ENCODE measurements around the gene GAB1.

The GAB1 gene

DNA sequence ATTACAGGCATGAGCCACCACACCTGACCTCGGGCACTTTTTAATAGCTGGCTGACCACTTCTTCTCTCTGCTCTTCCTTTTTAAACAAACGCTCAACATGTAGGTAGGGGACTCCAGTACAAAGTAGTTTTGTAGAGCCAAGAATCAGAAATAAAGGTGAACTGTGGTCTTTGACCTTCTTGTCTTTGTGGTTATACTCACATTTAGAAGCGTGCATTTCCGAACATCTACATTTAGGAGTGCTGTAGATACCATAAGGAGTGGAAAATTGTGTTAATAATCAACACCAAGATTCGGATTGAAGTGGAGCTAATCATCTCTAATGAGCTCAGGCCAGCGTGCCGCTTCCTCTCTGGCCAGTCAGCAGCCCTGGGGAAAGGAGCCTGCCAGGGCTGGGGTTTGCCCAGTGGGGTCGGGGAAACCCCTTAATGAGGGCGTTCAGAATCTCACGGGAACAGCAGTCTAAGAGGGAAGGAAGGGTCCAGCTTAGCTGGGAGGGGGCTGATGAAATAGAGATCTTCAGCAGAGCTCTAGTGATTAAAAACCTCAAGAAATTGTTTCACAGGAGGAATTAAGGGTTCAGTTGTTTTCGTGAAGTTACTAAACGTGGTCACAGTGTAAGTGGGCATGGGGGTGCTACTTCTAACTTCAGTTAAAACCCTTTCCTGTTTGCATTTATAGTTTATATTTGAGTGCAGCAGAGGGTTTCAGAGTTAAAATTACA is 81.2 kb downstream of the GAB1 start:
- DNase-seq (ENCODE audit: low spot score) = no peak

DNA sequence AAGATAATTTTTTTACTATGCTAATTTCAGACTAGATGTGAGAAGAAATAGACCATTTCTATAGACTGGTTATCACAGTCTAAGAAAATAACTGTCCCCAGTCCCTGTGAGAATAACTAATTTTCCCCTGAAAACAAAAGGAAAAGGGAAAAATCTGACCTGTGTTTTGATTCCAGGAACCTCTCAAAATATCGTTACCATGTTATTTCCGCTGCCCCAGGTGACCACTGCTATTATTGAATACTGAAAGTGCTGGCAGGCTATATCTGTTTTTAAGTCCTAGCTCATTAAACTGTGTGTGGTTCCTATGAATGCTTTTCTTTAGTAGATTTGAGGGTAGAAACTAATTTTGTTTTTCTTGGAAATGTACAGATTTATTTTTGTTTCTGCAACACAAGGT is 83.6 kb downstream of the GAB1 start:
- DNase-seq (ENCODE audit: low spot score) = no peak

DNA sequence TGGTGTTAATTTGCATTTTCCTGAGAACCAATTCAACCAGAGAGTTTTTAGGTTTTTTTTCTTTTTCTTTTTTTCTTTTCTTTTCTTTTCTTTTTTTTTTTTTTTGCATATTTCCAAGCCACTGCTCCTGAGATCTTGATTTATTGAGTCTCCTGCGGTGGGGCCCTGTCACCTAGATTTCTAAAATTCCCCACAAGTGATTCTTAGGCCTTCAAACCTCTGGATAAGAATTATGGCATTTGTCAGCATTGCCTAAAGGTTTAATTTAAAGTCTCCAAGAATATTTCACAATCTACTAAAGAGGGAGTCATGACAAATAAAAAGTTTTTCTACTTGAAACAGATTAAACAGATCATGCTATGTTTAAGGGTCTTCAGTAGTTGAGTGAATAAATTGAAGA is 84.9 kb downstream of the GAB1 start:
- DNase-seq (ENCODE audit: low spot score) = no peak

DNA sequence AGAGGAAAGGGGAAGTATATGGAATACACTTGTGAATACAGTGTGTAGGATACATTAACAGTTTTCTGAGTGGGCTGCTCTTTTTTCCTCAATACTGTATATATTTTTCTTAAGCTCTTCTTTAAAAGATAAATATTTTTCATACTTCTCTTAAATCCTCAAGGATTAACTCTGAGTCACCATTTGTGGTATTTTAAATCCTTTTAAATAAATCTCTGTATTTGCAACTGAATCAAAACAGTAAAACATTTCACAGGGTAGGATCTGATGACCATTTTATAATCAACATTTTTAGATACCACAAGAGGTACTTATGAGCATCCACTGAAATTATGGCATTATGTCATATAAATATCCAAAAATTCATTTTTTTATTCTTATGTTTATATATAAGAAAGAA is 87.6 kb downstream of the GAB1 start:
- no peak for DNase-seq (ENCODE audit: low spot score)

DNA sequence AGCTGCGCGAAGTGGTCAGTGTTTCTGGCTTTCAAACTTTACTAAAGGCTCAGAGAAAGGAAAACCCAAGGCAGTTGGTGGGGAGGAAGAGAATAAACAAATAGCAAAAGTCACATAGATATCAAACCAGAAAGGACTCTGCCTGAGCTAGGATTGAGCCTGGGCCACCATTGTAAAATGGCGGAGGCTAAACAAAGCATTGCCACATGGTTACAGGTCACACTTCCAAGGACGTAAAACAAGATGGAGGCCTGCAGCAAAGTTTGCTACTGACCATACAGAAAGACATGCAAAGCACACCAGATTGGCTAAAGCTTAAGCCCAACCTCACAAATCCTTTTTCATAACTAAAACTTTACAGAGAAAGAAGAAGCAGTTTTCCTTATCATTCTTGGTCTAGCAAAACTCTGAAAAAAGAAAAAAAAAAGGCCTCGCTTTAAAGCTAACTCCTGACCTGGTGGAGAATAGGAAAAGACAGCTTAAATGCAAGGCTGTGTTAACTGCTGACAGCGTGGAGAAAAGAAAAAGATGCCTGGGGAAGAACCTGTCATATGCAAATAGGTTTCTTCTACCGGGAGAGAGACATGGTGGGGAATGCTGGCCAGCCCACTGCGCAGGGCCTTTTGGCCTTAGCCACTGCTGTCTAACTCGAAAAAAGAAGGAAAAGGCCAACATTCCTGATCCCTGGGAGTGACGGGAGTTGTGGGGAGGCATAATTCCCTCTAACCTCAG is 95.0 kb downstream of the GAB1 start:
- DNase-seq (ENCODE audit: low spot score) = no peak

DNA sequence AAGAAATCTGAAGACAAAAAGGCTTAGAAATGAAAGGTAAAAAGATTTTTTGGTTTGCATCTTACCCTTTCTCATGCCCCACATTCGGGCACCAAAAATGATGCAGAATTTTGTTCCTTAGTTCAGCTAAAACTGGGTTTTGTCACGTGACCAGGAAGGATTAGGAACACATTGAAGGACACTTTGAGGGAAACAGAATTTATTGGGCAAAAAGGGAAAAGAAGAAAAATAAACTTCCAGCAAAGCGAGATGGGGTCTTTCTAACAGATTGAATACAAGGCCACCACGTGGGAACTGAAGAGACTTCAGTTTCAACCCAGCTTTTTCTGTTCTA is 95.5 kb downstream of the GAB1 start:
- no peak for DNase-seq (ENCODE audit: low spot score)

DNA sequence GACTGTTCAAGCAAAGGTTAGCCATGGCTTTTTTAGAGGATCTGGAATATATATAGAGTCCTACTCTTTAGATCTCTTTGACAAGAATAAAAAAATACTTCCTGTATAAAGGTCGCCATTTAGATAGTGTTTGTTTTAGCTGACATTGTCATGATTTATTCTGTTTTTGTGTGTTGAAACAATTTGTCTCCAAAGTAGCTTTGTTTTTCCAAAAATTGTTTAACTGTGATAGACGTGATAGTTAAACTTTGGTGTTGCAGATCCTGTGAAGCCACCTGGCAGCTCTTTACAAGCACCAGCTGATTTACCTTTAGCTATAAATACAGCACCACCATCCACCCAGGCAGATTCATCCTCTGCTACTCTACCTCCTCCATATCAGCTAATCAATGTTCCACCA is 96.6 kb downstream of the GAB1 start:
- DNase-seq (ENCODE audit: low spot score) = no peak

DNA sequence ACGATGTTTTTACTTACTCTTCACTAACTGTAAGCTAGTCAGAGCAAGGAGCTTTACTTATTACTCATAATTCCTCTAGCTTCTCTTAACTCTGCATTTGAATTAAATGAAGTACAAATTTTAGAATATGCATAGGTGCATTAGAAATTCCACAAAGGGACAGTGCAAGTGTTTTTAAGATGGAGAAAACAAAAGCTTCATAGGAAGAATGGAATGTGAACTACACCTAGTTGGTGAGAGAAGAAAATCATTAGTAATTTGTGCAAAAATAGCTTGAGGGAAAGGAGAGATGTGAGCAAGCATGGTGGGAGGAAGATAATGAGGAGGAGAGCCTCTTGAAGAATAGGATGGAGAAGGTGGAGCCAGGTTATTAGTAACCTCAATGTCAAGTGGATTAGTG is 99.3 kb downstream of the GAB1 start:
- no peak for DNase-seq (ENCODE audit: low spot score)

DNA sequence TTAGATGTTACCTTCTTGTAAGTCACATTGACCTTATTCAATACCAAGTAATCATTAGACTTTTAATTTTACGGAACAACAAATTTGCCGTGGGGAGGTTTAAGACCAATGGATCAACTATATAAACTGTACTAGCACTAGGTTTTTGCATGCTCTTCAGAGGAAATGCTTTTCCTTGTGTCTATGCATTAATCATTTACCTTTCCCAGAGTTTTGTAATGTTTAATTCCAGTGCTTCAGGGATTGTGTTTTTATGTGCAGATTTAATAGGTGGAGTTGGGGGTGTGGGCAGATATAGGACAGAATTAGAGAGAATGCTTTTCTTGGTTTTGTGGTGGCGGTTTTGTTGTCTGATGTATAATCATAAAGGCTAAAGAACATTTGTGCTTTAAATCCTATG is 100.8 kb downstream of the GAB1 start:
- DNase-seq (ENCODE audit: low spot score) = no peak

DNA sequence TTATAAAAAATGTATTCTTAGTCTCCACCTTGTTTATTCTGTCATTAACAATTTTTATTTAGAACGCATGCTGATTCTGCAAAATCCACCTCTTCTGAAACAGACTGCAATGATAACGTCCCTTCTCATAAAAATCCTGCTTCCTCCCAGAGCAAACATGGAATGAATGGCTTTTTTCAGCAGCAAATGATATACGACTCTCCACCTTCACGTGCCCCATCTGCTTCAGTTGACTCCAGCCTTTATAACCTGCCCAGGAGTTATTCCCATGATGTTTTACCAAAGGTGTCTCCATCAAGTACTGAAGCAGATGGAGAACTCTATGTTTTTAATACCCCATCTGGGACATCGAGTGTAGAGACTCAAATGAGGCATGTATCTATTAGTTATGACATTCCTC is 101.3 kb downstream of the GAB1 start:
- no peak for DNase-seq (ENCODE audit: low spot score)

DNA sequence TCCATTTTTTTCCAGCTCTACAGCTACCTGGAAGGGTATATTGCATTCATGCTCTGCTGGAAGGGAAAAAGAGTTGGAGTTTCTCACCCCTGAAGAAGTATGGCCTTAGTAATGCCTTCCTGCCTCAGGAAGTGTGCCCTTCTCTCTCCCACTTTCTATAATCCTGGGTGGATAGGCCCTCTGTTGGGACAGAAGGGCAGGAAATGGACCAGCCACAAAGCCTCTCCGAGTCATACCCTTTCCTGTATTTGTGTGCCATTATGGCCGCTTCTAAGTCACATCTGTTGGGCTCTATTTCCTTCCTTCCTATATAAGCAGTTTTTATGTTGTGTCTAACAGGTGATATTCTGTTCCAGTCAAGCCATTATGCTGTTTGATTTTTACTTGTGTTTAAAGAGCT is 102.0 kb downstream of the GAB1 start:
- DNase-seq (ENCODE audit: low spot score) = no peak

DNA sequence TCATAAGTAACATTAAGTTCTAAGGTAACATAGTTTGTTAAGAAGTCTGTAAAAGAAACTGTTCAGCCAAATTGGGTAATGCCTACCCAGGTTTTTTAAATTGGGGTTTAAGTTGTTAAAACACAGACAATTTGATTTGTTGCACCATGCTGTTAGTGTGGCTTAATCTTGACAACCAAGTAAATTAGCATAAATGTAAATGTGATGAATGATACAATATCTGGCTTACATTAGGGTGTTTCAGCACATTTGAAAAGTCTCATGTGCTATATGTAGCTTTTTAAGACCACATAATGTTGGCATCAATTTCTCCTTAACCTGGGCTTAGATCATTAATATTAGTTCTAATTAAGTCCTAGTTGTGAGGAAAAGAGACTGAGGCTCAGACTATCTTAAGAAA is 104.4 kb downstream of the GAB1 start:
- DNase-seq (ENCODE audit: low spot score) = no peak

DNA sequence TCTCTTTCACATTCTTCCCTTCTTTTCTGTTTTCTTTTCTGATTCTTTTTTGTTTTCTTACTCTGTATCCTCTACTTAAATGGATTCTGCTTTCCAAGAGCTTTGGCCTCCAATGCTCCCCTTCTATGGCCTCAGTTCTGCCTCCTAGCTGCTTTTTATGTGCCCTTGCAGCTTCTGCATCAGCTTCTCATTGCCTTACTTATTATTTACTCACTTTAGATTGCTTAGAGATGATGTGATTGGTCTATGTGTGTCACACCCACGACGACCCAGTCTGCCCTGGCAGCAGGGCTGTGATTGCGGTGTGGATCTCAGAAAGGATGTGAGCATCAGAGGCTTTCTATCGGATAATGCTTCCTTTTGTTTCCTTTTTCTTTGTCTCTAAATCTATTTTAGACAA is 105.0 kb downstream of the GAB1 start:
- DNase-seq (ENCODE audit: low spot score) = peak; percentile 85

DNA sequence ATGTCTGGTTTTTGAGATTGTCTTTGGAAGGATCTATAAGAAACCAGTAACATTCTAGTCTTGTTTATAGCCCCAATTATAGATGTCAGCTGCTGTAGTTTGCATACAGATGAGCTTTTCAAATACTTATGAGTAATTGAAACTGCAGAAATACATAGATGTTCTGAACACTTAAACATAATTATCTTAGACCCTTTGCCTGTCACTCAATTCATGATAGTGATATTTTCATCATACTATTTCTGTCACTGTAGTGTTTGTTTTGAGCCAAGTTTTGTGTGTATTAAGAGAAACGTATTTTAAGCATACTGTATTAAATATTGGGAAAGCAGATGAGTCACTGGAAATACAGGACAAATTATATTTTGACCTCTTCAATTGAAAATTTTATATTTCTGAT is 107.1 kb downstream of the GAB1 start:
- DNase-seq (ENCODE audit: low spot score) = no peak

DNA sequence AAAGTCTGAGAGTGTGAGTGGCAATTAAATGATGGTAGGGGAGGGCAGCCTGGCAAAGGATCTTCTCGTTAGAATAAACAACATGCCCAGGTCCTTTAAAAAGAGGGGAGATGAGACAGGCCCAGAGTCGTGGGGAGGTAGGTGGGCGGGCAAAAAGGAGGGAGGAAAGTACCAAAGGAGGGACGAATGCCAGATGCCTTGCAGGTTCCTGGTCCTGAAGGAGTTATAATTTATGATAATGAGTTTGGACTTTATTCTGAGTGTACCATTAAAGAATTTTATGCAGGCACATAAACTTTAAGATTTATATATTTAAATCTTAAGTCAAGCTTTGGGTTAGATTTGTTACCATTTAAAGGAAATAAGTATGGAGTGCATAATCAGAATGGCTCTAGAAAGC is 114.5 kb downstream of the GAB1 start:
- DNase-seq (ENCODE audit: low spot score) = no peak

DNA sequence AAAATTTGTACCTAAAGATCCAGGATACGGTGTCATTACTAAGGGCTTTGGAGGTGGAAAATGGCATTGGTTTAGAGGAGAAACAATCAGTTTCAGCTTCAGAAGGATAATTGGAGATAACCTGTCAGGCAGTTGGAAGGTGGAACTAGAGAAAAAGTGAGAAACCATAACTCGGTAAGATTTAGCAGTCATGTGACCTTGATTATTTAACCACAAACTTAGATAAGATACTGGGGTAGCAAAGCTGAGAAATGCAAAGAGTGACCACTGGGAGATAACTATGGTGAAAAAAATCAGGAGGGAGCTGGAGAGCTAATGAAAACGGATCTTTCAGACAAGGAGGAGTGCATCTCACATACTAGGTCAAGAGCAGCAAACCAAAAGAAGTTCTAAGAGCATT is 118.5 kb downstream of the GAB1 start:
- no peak for DNase-seq (ENCODE audit: low spot score)

DNA sequence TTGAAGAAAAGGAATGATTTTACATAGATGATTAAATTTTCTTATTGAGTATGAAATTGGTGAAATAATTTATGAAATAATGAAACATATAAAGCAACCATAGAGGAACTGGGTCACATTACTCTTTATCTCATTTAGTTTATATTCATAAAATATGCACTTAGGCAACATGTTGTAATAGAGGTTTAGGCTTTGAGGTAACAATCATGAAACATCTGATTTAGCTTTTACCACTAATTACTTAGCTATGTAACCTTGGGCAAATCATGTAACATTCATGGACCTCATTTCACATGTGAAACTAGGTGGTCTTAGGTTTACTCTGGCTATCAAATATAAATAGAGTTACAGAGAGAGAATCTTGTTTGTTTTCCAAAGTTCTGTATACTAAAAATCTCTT is 122.3 kb downstream of the GAB1 start:
- DNase-seq (ENCODE audit: low spot score) = no peak

DNA sequence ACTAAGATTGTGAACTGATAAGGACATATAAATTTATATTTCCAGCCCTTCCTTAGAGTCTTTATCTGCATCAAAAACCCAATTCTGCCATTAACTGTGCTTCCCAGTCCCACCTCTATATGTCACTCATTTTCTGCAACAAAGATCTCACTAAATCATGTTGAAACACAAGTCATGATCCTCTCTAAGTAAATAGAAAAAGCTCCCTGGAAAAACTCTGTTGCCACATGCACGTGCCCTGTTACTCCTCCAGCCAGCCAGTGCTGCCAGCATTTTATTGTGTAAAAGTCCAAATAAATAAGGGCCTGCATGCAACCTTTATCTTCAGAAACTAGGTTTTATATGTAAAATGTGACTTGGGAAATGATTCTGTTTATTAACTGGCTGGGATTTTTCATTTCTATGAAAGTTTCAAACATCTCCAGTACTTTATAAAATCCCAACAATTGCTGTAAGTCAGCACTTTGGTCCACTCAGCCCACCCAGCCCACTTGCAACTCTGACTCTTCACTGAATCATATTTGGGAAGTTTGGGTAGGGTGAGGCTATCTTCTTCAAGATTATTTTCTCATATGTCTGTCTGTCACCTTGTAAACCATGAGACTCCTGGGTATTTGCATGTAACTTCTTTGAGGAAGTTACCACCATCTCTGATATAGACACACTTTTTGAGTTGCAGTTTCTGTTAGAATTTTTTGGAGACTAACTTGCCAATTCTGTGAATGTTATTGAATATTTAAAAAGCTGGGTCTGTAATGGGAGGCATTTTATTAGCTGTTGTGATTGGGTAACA is 136.9 kb downstream of the GAB1 start:
- no peak for DNase-seq (ENCODE audit: low spot score)

DNA sequence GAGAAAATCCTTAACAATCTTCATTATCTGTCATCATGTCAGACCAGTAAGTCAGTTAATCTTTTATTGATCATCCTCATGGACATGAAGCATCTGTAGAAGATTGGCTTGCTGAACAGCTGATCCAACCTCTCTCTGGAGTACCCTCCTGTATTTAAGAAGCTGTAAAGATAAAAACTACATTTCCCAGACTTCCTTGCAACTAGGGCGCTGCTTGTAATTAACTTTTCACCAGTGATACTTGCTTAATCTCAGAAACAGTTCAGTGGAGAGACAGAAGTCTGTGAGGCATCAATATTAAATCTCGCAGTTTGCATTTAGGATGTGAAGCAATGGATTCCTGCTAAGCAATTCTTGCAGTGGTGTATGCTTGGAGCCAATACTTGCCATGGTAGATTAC is 140.8 kb downstream of the GAB1 start:
- DNase-seq (ENCODE audit: low spot score) = no peak

DNA sequence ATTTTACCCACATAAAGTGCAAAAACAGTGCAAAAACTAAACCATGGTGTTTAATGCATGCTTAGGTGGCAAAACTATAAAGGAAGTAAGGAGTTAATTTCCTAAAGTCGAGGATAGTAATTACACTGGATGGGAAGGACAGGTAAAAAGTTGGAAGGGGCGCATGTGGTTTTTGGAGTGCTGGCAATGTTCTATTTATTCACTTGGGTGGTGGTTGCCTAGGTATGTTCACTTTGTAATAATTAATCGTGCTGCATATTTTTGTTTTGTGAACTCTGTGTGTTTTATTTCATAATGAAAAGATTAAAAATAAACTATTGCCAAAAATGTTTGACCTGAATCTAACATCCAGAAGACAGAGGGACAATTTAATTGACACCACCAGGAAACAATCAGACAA is 144.7 kb downstream of the GAB1 start:
- no peak for DNase-seq (ENCODE audit: low spot score)

DNA sequence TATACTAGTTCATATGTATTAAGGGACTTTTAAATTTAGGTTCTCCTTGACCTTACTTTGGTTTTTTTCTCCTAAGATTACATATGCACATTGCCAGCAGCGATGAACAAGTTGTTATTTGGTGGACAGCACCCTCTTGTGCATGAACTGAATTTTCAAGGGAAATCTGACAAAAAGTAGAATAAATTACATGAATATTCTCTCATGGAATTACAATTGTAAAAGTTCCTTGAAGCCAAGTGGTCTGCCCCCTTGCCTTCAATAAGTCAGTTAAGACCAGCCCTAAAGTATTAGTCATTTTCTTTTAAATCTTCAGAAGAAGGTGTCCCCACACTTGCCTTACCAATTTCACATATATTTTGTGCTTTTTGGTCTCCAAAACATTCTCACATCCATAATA is 146.2 kb downstream of the GAB1 start:
- DNase-seq (ENCODE audit: low spot score) = peak; percentile 87

DNA sequence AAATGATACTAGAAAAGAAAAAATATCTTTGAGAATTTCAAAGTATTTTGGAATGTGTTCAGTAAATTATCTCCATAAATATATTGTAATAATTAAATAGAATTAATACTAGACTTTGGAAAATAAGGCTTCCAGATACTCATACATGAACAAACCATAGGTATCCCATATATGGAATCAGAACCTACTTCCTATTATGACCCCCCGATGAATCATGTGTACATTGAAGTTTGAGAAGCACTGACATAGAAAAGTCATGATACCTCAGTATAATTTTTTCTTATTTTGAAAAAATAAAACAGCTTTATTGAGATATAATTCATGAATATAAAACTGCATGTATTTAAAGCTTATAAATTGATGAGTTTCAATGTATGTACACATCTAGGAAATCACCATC is 149.6 kb downstream of the GAB1 start:
- DNase-seq (ENCODE audit: low spot score) = no peak

DNA sequence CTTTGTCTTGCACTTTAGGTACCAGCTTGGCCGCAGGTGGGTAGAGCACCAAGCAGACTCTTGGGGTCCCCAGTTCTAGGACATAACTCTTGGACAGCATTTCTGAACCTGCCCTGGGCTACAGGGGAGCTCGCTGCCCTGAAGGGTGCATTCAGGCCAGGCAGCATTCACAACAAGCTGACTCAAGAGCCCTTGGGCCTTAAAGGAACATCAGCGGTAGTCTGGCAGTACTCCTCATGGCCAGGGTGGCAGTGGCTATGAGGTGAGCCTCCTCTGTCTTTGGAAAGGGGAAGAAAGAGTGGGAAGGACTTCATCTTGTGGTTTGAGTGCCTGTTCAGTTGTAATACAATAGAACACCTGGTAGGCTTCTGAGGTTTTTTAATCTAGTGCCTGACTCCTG is 152.0 kb downstream of the GAB1 start:
- no peak for DNase-seq (ENCODE audit: low spot score)
